NCI-H748 treated with DMSO at 0.1 percent for 48 hours (cell line): Measurements from ENCODE around the gene SERPINB4.

Experiments used
- DNase-seq: peaks from one replicate; lab custom pipeline; 2025; lab: John Stamatoyannopoulos, UW

The SERPINB4 gene

GRCh38 chr18:63627819-63628218 lies 16.2 kb downstream of the SERPINB4 start:
- DNase-seq = no peak

GRCh38 chr18:63626431-63626830 lies 17.6 kb downstream of the SERPINB4 start:
- DNase-seq = no peak

GRCh38 chr18:63624863-63625262 lies 19.2 kb downstream of the SERPINB4 start:
- no peak for DNase-seq

- DNase-seq = no peak
Observed at GRCh38 chr18:63619661-63620060, 24.4 kb downstream of the SERPINB4 start.

- DNase-seq = no peak
Observed at GRCh38 chr18:63617915-63618234, 26.2 kb downstream of the SERPINB4 start.

- DNase-seq = peak; percentile 97
Observed at GRCh38 chr18:63617049-63617914, 26.8 kb downstream of the SERPINB4 start.

- no peak for DNase-seq
Observed at GRCh38 chr18:63613420-63613819, 30.6 kb downstream of the SERPINB4 start.

- DNase-seq = no peak
Observed at GRCh38 chr18:63606526-63606925, 37.5 kb downstream of the SERPINB4 start.

- no peak for DNase-seq
Observed at GRCh38 chr18:63604791-63605567, 39.1 kb downstream of the SERPINB4 start.

- DNase-seq = no peak
Observed at GRCh38 chr18:63603772-63604171, 40.3 kb downstream of the SERPINB4 start.

GRCh38 chr18:63603355-63603754 lies 40.7 kb downstream of the SERPINB4 start:
- DNase-seq = no peak

GRCh38 chr18:63596964-63597363 lies 47.1 kb downstream of the SERPINB4 start:
- DNase-seq = no peak

- DNase-seq = no peak
Observed at GRCh38 chr18:63592471-63592870, 51.6 kb downstream of the SERPINB4 start.

GRCh38 chr18:63591725-63592124 lies 52.3 kb downstream of the SERPINB4 start:
- no peak for DNase-seq

- no peak for DNase-seq
Observed at GRCh38 chr18:63590966-63591695, 52.9 kb downstream of the SERPINB4 start.

- no peak for DNase-seq
Observed at GRCh38 chr18:63590373-63590772, 53.7 kb downstream of the SERPINB4 start.

GRCh38 chr18:63588909-63589308 lies 55.1 kb downstream of the SERPINB4 start:
- no peak for DNase-seq
